IPS-11a (cell line): Measurements from ENCODE around the gene RPA1.
A peak's percentile ranks its signal among the peaks of the same experiment; 100 is the strongest.
"Not testable (repeated sequence)": the region's sequence is repeated elsewhere in the genome, so short reads cannot be mapped to it uniquely, and the experiment has no call there.

Experiments
- H3K4me3 ChIP-seq: one replicate; pipeline ENCODE4 v1.5.1; 2013; ENCODE audit warnings: low read depth, low read length, control low read depth

Gene RPA1

GRCh38 chr17:1829592-1830257 is at the start of gene RPA1, which contains the start of gene SMYD4:
Gene RPA1 (plus strand): TSS chr17:1830005. CDS start chr17:1830094, 89 bp downstream.
Gene SMYD4 (minus strand): TSS chr17:1829902. CDS start chr17:1827994, 1,908 bp downstream.
- peak within 1 kb of the TSS; percentile 79 for H3K4me3 ChIP-seq

- H3K4me3 ChIP-seq: no peak overlapping the region
Observed at GRCh38 chr17:1782171-1782567, 47.6 kb upstream of the RPA1 start.

- H3K4me3 ChIP-seq: no peak overlapping the region
Observed at GRCh38 chr17:1783271-1783670, 46.5 kb upstream of the RPA1 start.

GRCh38 chr17:1783834-1784611 is 45.8 kb upstream of the RPA1 start:
- H3K4me3 ChIP-seq: no peak overlapping the region

GRCh38 chr17:1785930-1786329 is 43.9 kb upstream of the RPA1 start:
- H3K4me3 ChIP-seq: no peak overlapping the region

GRCh38 chr17:1786708-1787107 is 43.1 kb upstream of the RPA1 start:
- H3K4me3 ChIP-seq: no peak overlapping the region

- H3K4me3 ChIP-seq: no peak overlapping the region
Observed at GRCh38 chr17:1787301-1787902, 42.4 kb upstream of the RPA1 start.

GRCh38 chr17:1789936-1790335 is 39.9 kb upstream of the RPA1 start:
- H3K4me3 ChIP-seq: no peak overlapping the region

GRCh38 chr17:1792495-1793446 is 37.0 kb upstream of the RPA1 start:
- no peak overlapping the region for H3K4me3 ChIP-seq

- H3K4me3 ChIP-seq: no peak overlapping the region
Observed at GRCh38 chr17:1793447-1793806, 36.4 kb upstream of the RPA1 start.

GRCh38 chr17:1796800-1797199 is 33.0 kb upstream of the RPA1 start:
- H3K4me3 ChIP-seq: no peak overlapping the region

GRCh38 chr17:1797323-1797722 is 32.5 kb upstream of the RPA1 start:
- H3K4me3 ChIP-seq: no peak overlapping the region

- not testable (repeated sequence) for H3K4me3 ChIP-seq
Observed at GRCh38 chr17:1797846-1798245, 32.0 kb upstream of the RPA1 start.

GRCh38 chr17:1800240-1800639 is 29.6 kb upstream of the RPA1 start:
- no peak overlapping the region for H3K4me3 ChIP-seq

GRCh38 chr17:1800712-1801111 is 29.1 kb upstream of the RPA1 start:
- H3K4me3 ChIP-seq: no peak overlapping the region

GRCh38 chr17:1802429-1802828 is 27.4 kb upstream of the RPA1 start:
- H3K4me3 ChIP-seq: no peak overlapping the region

- no peak overlapping the region for H3K4me3 ChIP-seq
Observed at GRCh38 chr17:1803280-1803679, 26.5 kb upstream of the RPA1 start.

- no peak overlapping the region for H3K4me3 ChIP-seq
Observed at GRCh38 chr17:1807890-1808289, 21.9 kb upstream of the RPA1 start.

- H3K4me3 ChIP-seq: no peak overlapping the region
Observed at GRCh38 chr17:1808644-1809043, 21.2 kb upstream of the RPA1 start.

- not testable (repeated sequence) for H3K4me3 ChIP-seq
Observed at GRCh38 chr17:1809815-1810214, 20.0 kb upstream of the RPA1 start.
